Anterior cingulate cortex (tissue), 58 donors: ENCODE data around the gene RASA2.
"Not testable (repeated sequence)": the region's sequence is repeated elsewhere in the genome, so short reads cannot be mapped to it uniquely, and the experiment has no call there.

Experiments
- DNase-seq, 58 donors: peaks; one replicate each; lab custom pipeline; 2025; lab: John Stamatoyannopoulos, UW

RASA2 gene

DNA sequence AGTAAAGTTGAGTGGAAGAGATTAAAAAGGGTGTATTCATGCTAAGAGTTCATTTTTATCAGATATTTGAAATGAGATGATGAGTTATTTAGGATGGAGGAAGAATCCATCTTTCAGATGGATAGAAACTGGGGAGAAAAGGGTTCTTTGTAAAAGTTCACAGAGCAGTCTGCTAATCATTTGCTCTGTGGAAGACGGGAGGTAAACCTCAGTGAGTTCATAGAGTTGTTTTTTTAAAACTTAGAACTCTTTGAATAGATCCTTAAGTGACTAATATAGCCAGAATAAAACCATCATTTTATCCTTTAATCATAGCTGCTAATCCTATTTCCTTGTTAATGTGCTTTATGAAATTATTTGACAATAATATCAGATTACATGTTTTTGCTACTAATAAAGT is 5.1 kb downstream of the RASA2 start:
- DNase-seq: no peak

DNA sequence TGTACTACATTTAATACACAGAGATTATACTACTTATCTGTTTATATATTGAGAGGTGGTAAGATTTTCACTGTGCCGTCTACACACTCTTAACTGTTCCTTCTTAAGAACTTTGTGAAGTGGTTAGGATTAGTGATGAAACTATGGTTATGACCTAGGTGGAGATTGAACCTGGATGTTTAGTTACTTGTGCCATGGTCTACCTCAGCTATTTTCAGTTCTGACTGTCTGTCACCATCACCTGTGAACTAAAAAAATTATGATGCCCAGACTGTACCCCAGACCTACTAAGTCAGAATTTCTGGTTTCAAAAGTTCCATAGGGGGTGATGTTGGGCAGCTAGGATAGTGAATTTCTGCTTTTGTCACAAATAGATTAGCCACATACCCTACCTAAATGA is 6.4 kb downstream of the RASA2 start:
- DNase-seq: no peak

DNA sequence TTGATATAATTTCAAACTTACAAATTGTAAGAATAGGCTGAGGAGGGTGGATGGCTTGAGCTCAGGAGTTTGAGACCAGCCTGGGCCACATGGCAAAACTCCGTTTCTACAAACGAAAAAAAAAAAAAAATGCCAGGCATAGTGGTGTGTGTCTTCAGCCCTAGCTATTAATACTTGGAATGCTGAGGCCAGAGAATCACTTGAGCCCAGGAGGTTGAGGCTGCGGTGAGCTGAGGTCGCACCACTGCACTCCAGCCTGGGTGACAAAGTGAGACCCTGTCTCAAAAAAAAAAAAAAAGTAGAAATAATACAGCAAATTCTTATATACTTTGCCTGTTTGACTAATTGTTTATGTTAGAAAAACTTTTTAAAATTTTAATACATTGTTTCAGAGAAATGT is 10.8 kb downstream of the RASA2 start:
- DNase-seq: not testable (repeated sequence)

DNA sequence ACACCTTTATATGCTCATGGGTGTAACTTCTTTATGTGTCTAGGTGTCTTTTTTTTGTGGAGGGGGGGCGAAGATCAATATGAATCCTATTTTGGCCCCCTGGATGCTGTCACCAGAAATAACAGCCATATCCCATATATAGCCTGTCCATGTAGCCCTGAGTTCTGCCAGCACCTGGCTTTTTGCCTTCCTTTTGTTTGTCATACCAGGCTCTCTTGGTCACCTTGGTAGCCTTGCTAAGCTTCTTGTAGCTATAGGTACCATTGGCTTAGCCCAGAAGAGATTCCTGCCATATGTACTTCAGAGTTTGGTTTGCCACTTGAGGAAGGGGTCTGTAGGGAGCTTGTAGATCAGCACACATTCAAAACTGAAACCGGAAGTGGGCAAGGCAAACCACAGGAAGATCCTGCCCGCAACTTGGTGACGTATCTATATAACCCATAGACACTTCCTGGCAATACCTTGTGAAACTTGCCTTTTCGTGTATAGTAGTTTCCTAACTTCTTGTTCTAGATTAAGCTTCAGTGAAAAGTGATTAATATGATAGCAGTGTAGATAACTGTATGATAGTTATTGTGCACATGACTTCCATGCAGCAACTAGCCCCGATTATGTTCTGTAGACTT is 11.9 kb downstream of the RASA2 start:
- peak in 2 of 58 donors; percentile 2 to 19 for DNase-seq

DNA sequence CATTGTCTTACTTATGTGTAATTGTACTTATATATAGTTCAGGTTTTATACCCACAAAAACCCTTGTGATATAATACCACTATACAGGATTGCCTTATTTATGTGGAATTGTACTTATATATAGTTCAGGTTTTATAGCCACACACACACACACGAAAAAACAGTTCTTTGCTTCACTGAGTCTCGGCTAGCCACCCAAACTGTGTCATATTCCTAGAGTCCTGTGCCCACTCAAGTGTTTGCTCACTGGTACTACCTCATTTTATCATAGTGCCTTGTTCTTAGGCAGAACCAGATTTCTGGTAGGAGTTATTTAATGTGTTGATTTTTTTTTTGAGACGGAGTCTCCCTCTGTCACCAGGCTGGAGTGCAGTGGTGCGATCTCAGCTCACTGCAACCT is 12.5 kb downstream of the RASA2 start:
- peak in 3 of 58 donors; percentile 4 to 27 (median 5) for DNase-seq

DNA sequence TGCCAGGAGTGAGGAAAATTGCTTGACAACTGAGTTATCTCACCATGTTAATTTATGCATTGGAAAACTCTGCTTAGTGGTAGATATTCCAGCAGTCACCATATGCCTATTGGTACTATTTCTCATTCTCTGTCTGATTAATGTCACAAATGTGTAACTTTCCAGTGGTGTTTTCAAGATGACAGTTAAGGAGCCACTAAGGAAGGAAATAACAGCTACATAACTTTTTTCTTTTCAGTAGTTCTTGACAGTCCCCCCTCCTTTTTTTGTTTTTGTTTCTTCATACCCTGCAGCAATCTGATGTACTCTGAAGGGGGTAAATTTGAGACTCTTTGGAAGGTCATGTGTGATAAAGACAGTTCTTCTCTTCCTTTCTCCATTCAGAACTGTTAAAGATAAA is 13.1 kb downstream of the RASA2 start:
- DNase-seq: no peak

DNA sequence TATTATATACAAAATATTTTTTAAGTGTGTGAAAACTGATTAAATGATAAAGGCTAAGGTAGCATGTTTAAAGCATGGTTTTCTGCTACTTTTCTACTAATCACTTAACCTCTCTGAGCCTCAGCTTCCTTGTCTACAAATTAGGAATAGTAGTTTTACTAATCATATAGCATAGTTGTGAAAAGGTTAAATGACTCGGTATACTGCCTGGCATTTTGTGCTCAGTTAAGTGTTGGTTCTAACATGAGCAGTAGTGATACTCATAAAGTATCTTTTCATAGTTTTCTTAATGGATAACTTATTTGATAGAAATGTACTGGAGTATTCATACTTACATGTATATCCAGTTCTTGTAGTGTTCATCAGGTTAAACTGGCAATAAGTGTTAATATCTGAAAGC is 13.6 kb downstream of the RASA2 start:
- DNase-seq: no peak

DNA sequence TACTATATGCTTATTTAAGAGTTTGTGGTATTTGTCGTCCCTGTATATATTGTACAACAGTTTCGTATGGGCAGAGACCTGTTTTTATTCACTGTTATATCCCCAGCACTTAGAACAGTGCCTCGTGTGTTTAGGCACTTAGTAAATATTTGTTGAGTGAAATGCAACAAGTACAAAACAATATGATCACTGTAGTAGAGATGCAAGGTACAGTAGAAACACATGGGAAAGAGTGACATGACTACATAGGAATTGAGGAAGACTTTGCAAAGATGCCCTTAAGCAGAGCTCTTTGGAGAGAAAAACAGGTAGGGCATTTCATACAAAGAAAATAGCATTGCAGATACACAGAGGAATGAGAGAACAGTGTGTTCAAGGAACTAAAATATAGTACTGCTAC is 18.3 kb downstream of the RASA2 start:
- DNase-seq: no peak

DNA sequence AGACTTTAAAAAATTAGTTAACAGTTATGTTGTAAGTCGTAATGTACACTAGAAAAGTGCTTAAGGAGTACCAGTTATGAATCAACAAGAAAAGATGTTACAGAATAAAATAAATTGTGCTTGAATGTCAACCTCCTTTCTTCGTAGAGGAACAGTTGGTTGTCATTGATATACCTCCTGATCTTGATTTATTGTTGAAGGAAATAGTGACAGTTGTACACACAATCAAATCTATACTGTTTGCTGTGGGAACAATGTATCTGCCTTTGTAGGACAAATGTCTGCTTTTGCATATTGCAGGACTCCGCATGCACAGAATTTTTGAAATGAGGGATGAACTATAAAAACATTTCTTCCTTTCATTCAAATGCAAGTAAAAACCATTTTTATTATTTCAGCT is 19.2 kb downstream of the RASA2 start:
- no peak for DNase-seq

DNA sequence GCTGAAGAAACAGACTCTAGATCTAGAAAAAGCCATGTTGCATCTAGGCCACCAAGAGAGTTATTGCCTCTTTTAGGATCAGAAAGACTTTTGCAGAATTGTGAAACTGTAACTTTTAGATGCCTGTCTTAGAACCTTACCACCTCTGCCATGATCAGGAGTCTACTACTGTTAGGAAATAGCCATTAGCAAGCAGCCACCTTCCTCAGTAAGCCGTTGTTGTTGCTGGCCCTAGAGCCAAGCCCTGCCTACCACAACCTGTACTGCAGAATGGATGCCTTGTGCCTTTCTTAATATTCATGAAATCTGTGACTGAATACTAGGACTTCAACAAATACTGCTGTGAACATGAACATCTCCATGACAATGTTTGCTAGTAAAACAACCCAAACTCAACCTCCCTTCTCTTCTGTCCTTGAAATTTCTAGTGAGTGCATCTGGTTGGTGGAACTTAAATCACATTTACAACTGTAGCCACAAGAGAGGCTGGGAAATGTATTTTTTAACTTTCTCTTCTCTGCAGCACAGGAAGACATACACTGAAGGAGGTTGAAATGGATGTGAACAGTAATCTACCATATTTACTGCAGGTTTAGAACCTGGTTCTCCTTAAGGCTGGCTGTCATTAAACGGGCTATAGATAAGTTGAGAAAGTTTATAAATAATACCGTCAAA is 20.7 kb downstream of the RASA2 start:
- DNase-seq: no peak

DNA sequence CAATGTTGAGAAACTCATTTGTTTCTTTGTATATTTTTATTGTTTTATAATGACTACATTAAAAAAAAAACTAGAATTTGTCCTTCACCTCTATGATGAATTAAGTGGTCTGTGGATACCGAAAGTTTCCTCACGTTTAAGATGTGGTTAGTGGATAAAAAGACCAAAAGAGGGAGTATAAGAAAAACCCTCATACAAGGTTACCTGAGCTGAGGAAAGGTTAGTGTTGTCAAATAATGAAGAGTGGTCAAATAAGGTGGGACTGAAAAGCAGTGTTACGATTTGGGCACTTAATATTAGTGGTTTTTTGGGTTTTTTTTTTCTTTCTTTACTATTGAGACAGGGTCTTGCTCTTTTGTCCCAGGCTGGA is 21.2 kb downstream of the RASA2 start:
- no peak for DNase-seq

DNA sequence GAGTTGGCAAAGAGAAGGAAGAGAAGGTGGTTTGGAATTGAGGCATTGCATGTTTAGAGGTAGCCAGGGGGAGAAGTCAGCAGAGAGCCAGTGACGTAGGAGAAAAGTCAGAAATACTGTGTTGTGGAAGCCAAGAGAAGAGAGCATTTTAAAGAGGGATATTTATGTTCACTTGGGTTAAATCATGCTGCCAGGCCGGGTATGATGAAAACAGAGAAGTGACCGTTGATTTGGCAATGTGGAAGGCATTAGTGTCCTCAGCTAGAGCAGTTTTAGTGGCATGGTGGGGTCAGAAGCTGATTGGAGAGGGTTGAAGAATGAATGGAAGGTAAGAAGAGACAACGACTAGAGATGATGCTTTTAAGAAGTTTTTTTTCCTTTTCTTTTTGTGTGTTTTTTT is 24.5 kb downstream of the RASA2 start:
- DNase-seq: no peak

DNA sequence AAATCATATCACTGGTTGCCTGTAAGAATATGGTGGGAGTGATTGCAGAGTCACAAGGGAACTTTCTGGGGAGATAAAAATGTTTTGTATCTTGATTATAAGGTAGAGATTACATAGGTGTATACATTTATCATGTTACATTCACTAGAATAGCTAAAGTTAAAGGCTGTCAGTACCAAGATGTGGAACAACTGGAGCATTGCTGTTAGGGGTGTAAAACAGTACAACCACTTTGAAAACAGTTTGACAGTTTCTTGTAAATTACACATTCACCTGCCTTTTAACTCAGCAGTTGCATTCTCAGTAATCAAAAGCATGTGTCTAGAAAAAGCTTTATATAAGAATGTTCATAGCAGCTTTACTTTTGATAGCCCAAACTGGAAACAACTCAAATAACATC is 27.6 kb downstream of the RASA2 start:
- DNase-seq: no peak

DNA sequence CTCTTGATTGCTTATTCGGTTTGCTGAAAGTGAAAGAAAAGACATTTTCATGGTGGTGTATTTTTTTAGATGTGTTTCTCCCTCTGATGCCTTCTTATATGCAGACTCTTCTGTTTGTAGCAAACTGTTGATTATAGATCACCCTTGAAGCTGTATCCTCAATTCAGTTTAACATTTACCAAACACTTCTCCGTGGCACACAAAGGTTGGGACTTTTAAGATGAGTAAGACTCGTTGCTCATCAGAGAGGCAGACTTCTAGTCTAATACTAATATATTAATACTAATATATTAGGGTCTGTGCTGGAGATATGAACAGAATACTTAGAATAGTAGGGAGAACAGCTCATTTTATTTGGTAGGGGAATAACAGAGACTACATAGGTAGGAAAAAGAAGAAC is 32.8 kb downstream of the RASA2 start:
- DNase-seq: no peak

DNA sequence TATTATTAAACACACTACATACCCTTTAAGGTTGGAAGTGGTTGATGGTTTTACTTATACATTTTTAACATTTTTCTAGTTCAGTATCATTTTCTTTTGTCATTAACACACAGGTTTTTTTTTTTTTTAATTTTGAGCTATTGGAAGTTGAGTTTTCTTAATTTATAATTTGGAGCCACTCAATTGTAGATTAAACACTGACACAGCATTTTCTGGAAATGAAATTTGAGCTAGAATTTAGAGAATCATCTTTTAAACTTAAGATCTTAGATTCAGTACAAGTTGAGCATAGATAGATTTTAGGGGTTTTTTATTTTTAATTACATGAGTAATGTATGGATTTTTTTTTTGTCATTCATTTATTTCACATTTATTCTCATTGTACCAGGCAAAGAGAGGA is 35.0 kb downstream of the RASA2 start:
- DNase-seq: no peak

DNA sequence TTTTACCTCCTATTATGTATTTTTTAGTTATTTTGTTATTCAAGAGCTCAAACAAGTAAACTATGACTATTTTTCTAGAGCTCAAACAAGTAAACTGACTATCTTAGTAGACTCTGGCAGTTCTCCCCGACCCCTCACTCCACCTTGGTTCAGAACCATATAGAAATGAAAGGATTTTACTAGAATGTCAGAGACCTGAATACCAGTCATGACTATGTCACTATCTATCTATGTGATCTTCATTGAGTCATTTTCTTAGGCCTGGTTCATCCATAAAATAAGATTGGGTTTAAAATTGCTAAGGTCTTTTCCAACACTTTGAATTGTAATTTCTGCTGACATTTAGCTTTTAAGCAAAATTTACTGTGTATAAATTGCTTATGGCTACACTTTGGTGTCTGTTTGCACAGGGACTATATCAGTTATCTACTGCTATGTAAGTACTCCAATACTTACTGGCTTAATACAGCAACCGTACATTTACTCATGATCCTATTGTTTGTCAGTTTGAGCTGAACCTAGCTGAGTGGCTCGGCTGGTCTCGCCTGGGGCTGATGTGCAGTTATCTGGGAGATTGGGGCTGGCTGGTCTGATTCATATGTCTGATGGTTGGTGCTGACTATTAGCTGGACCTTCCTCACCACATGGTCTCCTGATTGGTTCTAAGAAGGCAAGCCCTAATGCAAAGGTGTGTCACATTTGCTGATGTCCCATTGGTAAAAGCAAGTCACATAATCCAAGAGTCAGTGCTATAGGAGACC is 37.0 kb downstream of the RASA2 start:
- DNase-seq: no peak

DNA sequence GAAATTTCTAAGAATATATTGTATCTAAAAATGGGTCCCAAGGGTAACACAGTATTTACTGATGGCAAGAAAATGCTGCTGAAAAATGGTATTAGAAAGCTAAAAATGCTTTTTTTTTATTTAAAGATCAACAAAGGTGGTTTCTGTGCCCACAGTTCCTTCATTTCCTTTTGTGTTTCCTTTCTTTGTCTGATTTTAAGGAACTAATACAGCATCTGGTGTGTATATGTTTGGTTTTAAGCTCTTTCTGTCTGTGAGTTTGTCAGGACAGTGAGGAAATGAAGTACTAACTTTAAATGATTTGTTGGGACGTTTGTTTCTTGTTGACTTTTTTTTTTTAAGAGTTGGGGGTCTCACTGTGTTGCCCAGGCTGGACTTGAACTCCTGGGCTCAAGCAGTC is 38.2 kb downstream of the RASA2 start:
- no peak for DNase-seq

DNA sequence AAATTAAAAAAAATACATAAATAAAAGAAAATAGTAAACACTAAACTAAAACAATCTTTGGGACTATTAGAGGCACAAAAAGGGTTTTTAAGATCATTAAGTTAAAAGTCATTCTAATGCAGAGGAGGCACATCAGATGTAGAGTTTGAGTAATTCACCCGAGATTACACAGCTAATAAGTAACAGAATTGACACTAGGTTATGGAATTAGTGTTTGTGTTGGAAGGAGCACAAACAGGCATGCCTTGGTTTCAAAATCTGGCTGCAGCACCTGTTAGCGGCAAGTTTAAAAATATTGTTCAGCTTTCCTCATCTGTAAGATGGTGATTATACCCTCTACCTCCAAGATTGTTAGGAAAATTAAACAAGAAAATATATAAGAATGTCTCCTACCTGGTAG is 39.0 kb downstream of the RASA2 start:
- no peak for DNase-seq

DNA sequence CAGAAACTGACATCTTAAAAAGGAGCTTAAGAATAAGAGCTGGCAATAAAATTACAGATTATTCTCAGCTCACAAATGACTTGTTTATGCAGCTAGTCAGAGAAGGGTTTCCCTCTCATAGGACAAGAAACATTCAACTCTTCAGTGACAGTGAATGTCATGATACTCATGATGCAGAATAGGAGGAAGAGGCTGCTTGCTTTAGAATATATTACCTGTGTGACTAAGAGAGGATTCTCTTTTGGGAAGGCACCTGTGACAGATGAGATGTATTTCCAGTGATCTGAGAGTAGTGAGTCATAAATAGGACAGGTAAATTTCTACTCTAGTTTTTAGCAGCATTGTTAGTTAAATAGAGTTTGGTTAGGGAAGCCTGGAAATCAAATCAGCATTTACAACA is 39.9 kb downstream of the RASA2 start:
- DNase-seq: no peak

DNA sequence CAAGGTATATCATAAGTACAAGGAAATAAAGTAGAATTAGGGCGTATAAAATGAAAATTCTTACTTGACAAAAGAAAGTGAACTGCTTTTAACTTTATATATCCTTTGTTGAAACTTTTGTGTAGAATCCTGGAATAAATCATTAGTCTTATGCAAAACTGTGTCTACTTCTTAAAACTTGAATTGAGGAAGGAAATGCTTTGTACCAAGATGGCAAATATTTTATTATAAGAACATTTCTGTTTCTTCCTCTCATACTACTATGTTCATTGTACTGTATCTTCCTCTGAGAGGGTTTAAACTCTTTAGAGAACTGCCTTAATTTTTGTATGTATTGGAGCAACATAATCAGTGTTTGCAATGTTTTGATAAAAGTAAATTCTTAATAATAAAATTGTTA is 42.0 kb downstream of the RASA2 start:
- no peak for DNase-seq

DNA sequence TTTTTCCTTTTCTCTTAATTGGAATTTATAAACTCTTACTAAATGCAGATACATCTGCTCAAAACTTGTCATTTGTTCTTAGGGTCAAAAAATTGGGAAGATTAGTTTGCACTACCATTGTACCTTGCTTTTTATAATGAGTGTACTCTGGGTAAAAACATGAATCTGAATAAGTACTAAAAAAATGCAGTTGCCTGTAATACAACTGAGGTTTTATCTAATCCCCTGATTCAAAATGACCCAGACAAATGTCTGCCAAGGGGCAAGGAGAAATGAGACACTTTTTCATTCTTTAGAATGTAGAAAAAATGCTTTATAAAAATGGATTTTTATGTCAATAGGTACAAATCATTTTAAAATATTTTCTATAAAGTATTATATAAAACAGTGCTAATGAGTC is 42.4 kb downstream of the RASA2 start:
- DNase-seq: no peak
